Prostate gland (tissue), 1 donor: ENCODE results near the gene CUL3.

Experiments used
- POLR2A ChIP-seq: fragments of 450-650 bp; IDR thresholded peaks from one replicate; pipeline ENCODE4 v1.6.1; 2016; ENCODE audit warnings: antibody characterized with exemption, mild to moderate bottlenecking
- POLR2AphosphoS5 ChIP-seq: sonication (generic); formaldehyde crosslinking; IDR thresholded peaks from one replicate; pipeline ENCODE4 v1.6.1; 2017; ENCODE audit warnings: antibody characterized with exemption

DNA sequence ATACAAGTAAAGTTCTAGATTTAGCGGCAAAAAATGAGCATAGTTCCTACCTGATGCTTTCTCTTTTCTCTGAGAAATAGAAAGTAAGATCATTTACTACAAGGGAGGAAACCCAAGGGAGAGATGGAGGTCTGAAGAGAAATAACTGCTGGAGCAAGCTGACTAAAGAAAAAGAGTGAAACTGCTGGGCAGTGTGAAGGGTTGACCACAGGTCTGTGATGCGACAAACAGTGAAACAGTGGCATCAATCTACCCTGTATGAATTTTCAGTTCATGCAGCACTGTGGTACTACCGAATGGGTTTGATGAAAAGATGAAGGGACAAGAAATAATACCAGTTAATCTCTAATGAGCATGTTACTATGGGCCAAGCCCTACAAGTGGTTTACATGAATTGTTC is 52.2 kb downstream of the CUL3 start:
- no peak for TF ChIP-seq POLR2A
- TF ChIP-seq POLR2AphosphoS5 = no peak
